Stimulated activated CD8-positive, alpha-beta memory T cell treated with anti-CD3 and anti-CD28 coated beads, Interleukin-7, amount 100 ng/mL, for 4 hours (primary cell): ENCODE results near the gene NCK2.
A peak's percentile ranks its signal among the peaks of the same experiment; 100 is the strongest.

Experiments
- DNase-seq, 2 donors: peaks; one replicate each; pipeline ENCODE4 v3.0.0-alpha.2; 2020; ENCODE audit warnings: low read depth in 2 of 2

Gene NCK2

GRCh38 chr2:105926960-105927678 lies 182.4 kb downstream of the NCK2 start:
- DNase-seq: peak; percentile 48 to 58

- no peak for DNase-seq
Measured at GRCh38 chr2:105928086-105928485, 183.4 kb downstream of the NCK2 start.

DNA sequence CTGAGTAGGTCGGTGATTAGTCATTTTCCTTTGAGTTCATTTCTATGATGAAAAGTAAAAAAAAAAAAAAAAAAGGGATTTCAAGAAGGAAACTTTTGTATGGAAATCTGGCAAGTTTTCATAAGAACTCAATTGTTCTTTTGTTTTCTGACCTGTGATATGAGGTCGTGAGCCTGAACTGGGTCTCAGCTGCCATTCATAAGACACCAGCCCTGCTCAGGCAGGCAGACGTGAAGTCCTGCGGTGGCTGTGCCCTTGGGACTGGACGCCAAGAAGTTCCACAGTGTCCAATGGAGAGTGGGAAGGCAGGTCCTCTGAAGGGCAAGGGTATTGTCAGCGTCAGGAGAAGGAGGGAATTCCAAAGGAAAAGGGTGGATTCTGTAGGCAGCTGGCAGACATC lies 183.9 kb downstream of the NCK2 start:
- no peak for DNase-seq

GRCh38 chr2:105929516-105929915 lies 184.8 kb downstream of the NCK2 start:
- peak; percentile 18 to 20 for DNase-seq

GRCh38 chr2:105932582-105932981 lies 187.9 kb downstream of the NCK2 start:
- no peak for DNase-seq

GRCh38 chr2:105933906-105934305 lies 189.2 kb downstream of the NCK2 start:
- no peak for DNase-seq

GRCh38 chr2:105934467-105934866 lies 189.8 kb downstream of the NCK2 start:
- peak in 1 of 2 donors; percentile 9 for DNase-seq

GRCh38 chr2:105935063-105935462 lies 190.4 kb downstream of the NCK2 start:
- DNase-seq: no peak

- DNase-seq: no peak
Measured at GRCh38 chr2:105936954-105937353, 192.2 kb downstream of the NCK2 start.

- no peak for DNase-seq
Measured at GRCh38 chr2:105937498-105938097, 192.9 kb downstream of the NCK2 start.
